Adipocyte (in vitro differentiated cells): ENCODE data around the gene ACAD10.
"Not testable (repeated sequence)": the region's sequence is repeated elsewhere in the genome, so short reads cannot be mapped to it uniquely, and the experiment has no call there.

Source experiments
- DNase-seq: peaks from one replicate; pipeline ENCODE4 v3.0.0-alpha.2; 2015; ENCODE audit warnings: low read depth
- H3K27me3 ChIP-seq: replicated peaks from 2 replicates; pipeline ENCODE4 v1.7.0; 2013; ENCODE audit warnings: mild to moderate bottlenecking, low read length, moderate library complexity; ENCODE audit not compliant: control insufficient read depth, insufficient read depth
- H3K36me3 ChIP-seq: 2 replicates; pipeline ENCODE4 v1.7.0; 2013; ENCODE audit warnings: low read length, mild to moderate bottlenecking, moderate library complexity; ENCODE audit not compliant: control insufficient read depth, insufficient read depth, severe bottlenecking
- H3K4me1 ChIP-seq: 2 replicates; pipeline ENCODE4 v1.7.0; 2013; ENCODE audit warnings: mild to moderate bottlenecking, low read length, moderate library complexity; ENCODE audit not compliant: control insufficient read depth, insufficient read depth
- H3K4me3 ChIP-seq: 2 replicates; pipeline ENCODE4 v1.7.0; 2013; ENCODE audit warnings: mild to moderate bottlenecking, low read length, moderate library complexity
- H3K9ac ChIP-seq: 2 replicates; pipeline ENCODE4 v1.7.0; 2013; ENCODE audit warnings: mild to moderate bottlenecking, low read length, moderate library complexity
- H3K9me3 ChIP-seq: 2 replicates; pipeline ENCODE4 v1.7.0; 2013; ENCODE audit warnings: mild to moderate bottlenecking, low read length, moderate library complexity; ENCODE audit not compliant: control insufficient read depth

The ACAD10 gene

GRCh38 chr12:111685811-111686573 lies at the start of gene ACAD10, which contains the start of gene BRAP:
Gene ACAD10, plus strand, starts transcription at chr12:111686053. Its CDS starts 6,657 bp downstream, at chr12:111692710.
Gene BRAP, minus strand, starts transcription at chr12:111685956. Its CDS starts 164 bp downstream, at chr12:111685792.
- peak; percentile 96 for DNase-seq
- Histone ChIP-seq H3K27me3 (no peaks in the 10 kb centered on the region), H3K9ac (peak within 1 kb of the TSS; percentile 91), H3K36me3 (peaks cover 22% of the 10 kb centered on the region), H3K4me3 (peak within 1 kb of the TSS; percentile 89), H3K9me3 (no peaks in the 10 kb centered on the region), H3K4me1 (peaks cover 20% of the 10 kb centered on the region)

- peak overlapping the region; percentile 73 for H3K9ac ChIP-seq
- H3K4me3 ChIP-seq = peak overlapping the region; percentile 63
- peak; percentile 95 for DNase-seq
- H3K9me3 ChIP-seq = no peaks in the 10 kb centered on the region
- no peaks in the 10 kb centered on the region for H3K27me3 ChIP-seq
- peaks cover 33% of the 10 kb centered on the region for H3K4me1 ChIP-seq
- peaks cover 2% of the 10 kb centered on the region for H3K36me3 ChIP-seq
Observed at GRCh38 chr12:111636209-111636945, 49.5 kb upstream of the ACAD10 start.

GRCh38 chr12:111638556-111638955 lies 47.3 kb upstream of the ACAD10 start:
- peak; percentile 10 for DNase-seq
- no peak overlapping the region for H3K9ac ChIP-seq
- no peaks in the 10 kb centered on the region for H3K9me3 ChIP-seq
- H3K4me3 ChIP-seq = no peak overlapping the region
- no peaks in the 10 kb centered on the region for H3K27me3 ChIP-seq
- peaks cover 50% of the 10 kb centered on the region for H3K4me1 ChIP-seq
- peaks cover 2% of the 10 kb centered on the region for H3K36me3 ChIP-seq

- no peak overlapping the region for H3K9ac ChIP-seq
- no peak for DNase-seq
- H3K4me1 ChIP-seq = peaks cover 53% of the 10 kb centered on the region
- no peak overlapping the region for H3K4me3 ChIP-seq
- peaks cover 21% of the 10 kb centered on the region for H3K36me3 ChIP-seq
- no peaks in the 10 kb centered on the region for H3K9me3 ChIP-seq
- H3K27me3 ChIP-seq = no peaks in the 10 kb centered on the region
Observed at GRCh38 chr12:111640506-111640905, 45.3 kb upstream of the ACAD10 start.

GRCh38 chr12:111642681-111643426 lies 43.0 kb upstream of the ACAD10 start:
- H3K27me3 ChIP-seq = no peaks in the 10 kb centered on the region
- H3K9ac ChIP-seq = peak overlapping the region; percentile 72
- no peak overlapping the region for H3K4me3 ChIP-seq
- peaks cover 38% of the 10 kb centered on the region for H3K36me3 ChIP-seq
- peak; percentile 48 for DNase-seq
- peaks cover 32% of the 10 kb centered on the region for H3K4me1 ChIP-seq
- H3K9me3 ChIP-seq = no peaks in the 10 kb centered on the region

GRCh38 chr12:111643427-111643826 lies 42.4 kb upstream of the ACAD10 start:
- Histone ChIP-seq H3K9me3 (no peaks in the 10 kb centered on the region), H3K4me3 (no peak overlapping the region), H3K36me3 (peaks cover 38% of the 10 kb centered on the region), H3K4me1 (peaks cover 29% of the 10 kb centered on the region), H3K27me3 (no peaks in the 10 kb centered on the region), H3K9ac (peak overlapping the region; percentile 72)
- peak; percentile 58 for DNase-seq

GRCh38 chr12:111645433-111645832 lies 40.4 kb upstream of the ACAD10 start:
- no peak overlapping the region for H3K4me3 ChIP-seq
- H3K9me3 ChIP-seq = no peaks in the 10 kb centered on the region
- H3K27me3 ChIP-seq = no peaks in the 10 kb centered on the region
- no peak overlapping the region for H3K9ac ChIP-seq
- H3K4me1 ChIP-seq = peaks cover 24% of the 10 kb centered on the region
- H3K36me3 ChIP-seq = peaks cover 52% of the 10 kb centered on the region
- peak; percentile 18 for DNase-seq

- no peaks in the 10 kb centered on the region for H3K4me1 ChIP-seq
- no peak for DNase-seq
- no peaks in the 10 kb centered on the region for H3K9me3 ChIP-seq
- no peak overlapping the region for H3K4me3 ChIP-seq
- peaks cover 75% of the 10 kb centered on the region for H3K36me3 ChIP-seq
- no peaks in the 10 kb centered on the region for H3K27me3 ChIP-seq
- no peak overlapping the region for H3K9ac ChIP-seq
Observed at GRCh38 chr12:111650912-111651311, 34.9 kb upstream of the ACAD10 start.

GRCh38 chr12:111652530-111652929 lies 33.3 kb upstream of the ACAD10 start:
- DNase-seq, H3K9me3 ChIP-seq, H3K4me3 ChIP-seq, H3K9ac ChIP-seq, H3K27me3 ChIP-seq, H3K4me1 ChIP-seq: not testable (repeated sequence)
- peaks cover 74% of the 10 kb centered on the region for H3K36me3 ChIP-seq

GRCh38 chr12:111653596-111653995 lies 32.3 kb upstream of the ACAD10 start:
- H3K27me3 ChIP-seq = no peaks in the 10 kb centered on the region
- no peak overlapping the region for H3K4me3 ChIP-seq
- H3K36me3 ChIP-seq = peaks cover 83% of the 10 kb centered on the region
- DNase-seq = no peak
- no peaks in the 10 kb centered on the region for H3K4me1 ChIP-seq
- no peaks in the 10 kb centered on the region for H3K9me3 ChIP-seq
- H3K9ac ChIP-seq = no peak overlapping the region

GRCh38 chr12:111655356-111655755 lies 30.5 kb upstream of the ACAD10 start:
- Histone ChIP-seq H3K4me3 (no peak overlapping the region), H3K9ac (no peak overlapping the region), H3K4me1 (no peaks in the 10 kb centered on the region), H3K27me3 (no peaks in the 10 kb centered on the region), H3K9me3 (no peaks in the 10 kb centered on the region), H3K36me3 (peaks cover 86% of the 10 kb centered on the region)
- no peak for DNase-seq
